Activated CD4-positive, alpha-beta T cell treated with anti-CD3 and anti-CD28 coated beads, Interleukin-2, amount 10 ng/mL, durations not matched to agents 24 days and 14 days (primary cell): ENCODE data around the gene CHIC2. TPM values are rescaled to one million over a fixed set of nuclear protein-coding genes. Genes with fewer than 3 reads are reported as not detected.
A peak's percentile ranks its signal among the peaks of the same experiment; 100 is the strongest.
"Not testable (repeated sequence)": the region's sequence is repeated elsewhere in the genome, so short reads cannot be mapped to it uniquely, and the experiment has no call there.

Experiments
- DNase-seq: peaks from one replicate; pipeline ENCODE4 v3.0.0; 2022
- H3K27ac Mint-ChIP-seq: one replicate; pipeline ENCODE4 v1.8.0; 2022; ENCODE audit warnings: mild to moderate bottlenecking, mixed read lengths
- H3K27me3 Mint-ChIP-seq: one replicate; pipeline ENCODE4 v1.8.0; 2022; ENCODE audit warnings: mixed read lengths
- H3K36me3 Mint-ChIP-seq: one replicate; pipeline ENCODE4 v1.8.0; 2022; ENCODE audit warnings: low read depth, mild to moderate bottlenecking, mixed read lengths
- H3K4me1 Mint-ChIP-seq: one replicate; pipeline ENCODE4 v1.8.0; 2021; ENCODE audit warnings: mixed read lengths
- H3K4me3 Mint-ChIP-seq: one replicate; pipeline ENCODE4 v1.8.0; 2022; ENCODE audit warnings: mild to moderate bottlenecking, moderate library complexity, mixed read lengths
- H3K9me3 Mint-ChIP-seq: one replicate; pipeline ENCODE4 v1.8.0; 2021; ENCODE audit warnings: mixed read lengths
- intact Hi-C: fragments of 100-400 bp; cut with micrococcal nuclease; formaldehyde crosslinking; loops from one replicate; pipeline ENCODE4 v1.15.1; 2023
- total RNA-seq: library from RNA; stranded (reverse); gene quantifications from 2 replicates; pipeline ENCODE4 v1.2.3, GENCODE V29; 2022

Gene CHIC2
- total RNA-seq, 1 donor from 2014 or later: 23.8 TPM

DNA sequence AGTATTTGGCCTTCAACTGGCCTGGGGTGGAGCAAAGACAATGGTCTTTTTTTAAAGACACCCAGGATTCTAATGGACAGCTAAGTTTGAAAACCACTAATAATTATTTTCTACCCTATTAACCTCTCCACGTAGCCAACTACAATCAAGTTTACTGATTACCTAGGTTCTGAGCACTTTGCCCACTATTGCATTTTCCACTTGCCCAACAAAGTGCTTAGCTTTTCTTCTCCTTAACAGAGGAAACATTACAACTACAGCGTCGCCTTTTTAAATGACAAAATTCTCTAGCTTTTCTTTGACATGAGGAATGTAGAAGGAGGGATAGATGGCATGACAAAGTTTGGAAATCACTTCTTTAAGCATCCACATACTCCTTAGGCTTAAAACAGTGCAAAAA is 2.0 kb downstream of the CHIC2 start:
- no peaks in the 10 kb centered on the region for H3K27me3 Mint-ChIP-seq
- DNase-seq: no peak
- no peaks in the 10 kb centered on the region for H3K9me3 Mint-ChIP-seq
- H3K27ac Mint-ChIP-seq: peak overlapping the region; percentile 42
- intact Hi-C loops: loop anchor here (5.0 to 10.0 kb wide), 6 partner anchors 65 to 1350 kb away; partner anchors contain the start of genes RASL11B and TMEM165
- peaks cover 17% of the 10 kb centered on the region for H3K36me3 Mint-ChIP-seq
- H3K4me1 Mint-ChIP-seq: peaks cover 44% of the 10 kb centered on the region
- peak overlapping the region; percentile 96 for H3K4me3 Mint-ChIP-seq

DNA sequence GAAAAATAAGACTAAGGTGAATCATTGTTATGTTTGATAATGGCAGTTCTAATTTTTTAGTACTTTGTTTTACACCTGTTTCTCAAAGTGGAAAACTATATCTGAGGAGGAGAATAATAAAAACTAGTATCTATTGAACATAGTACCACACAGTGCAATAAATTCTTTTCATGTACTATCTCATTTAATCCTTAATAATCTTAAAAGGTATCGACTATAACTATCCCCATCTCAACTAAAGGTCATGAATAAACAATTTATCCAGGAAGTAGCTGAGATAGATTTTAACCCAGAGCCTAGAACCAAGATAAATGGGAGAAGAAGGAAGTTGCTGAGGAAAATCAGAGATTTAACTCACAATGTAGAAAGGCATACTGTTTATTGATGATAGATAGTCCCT is 2.5 kb downstream of the CHIC2 start:
- intact Hi-C loops: loop anchor here (5.0 to 10.0 kb wide), 6 partner anchors 65 to 1350 kb away; partner anchors contain the start of genes RASL11B and TMEM165
- Mint-ChIP-seq H3K4me3 (peak overlapping the region; percentile 53), H3K9me3 (no peaks in the 10 kb centered on the region), H3K4me1 (peaks cover 49% of the 10 kb centered on the region), H3K27me3 (no peaks in the 10 kb centered on the region), H3K36me3 (peaks cover 17% of the 10 kb centered on the region), H3K27ac (no peak overlapping the region)
- DNase-seq: no peak

DNA sequence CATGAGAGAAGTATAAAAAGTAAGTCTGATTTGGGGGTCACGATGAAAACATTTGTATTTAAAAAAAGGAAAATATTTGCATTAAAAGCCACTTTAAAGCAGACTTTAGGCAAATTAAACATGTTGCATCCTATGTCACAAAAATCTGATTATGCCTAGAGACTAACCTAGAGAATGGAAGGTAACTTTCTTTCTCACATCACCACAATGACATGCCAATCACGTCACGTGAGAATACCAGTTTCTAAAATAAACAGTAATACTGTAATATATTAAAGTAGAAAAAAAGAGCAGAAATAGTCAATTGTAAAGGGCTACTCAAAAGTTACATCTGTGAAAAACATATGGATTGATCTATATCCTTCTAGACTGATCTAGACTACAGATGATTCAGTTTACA is 3.3 kb downstream of the CHIC2 start:
- Mint-ChIP-seq H3K27me3 (no peaks in the 10 kb centered on the region), H3K9me3 (no peaks in the 10 kb centered on the region), H3K4me1 (peaks cover 55% of the 10 kb centered on the region), H3K27ac (no peak overlapping the region), H3K36me3 (peaks cover 17% of the 10 kb centered on the region), H3K4me3 (no peak overlapping the region)
- intact Hi-C loops: loop anchor here (5.0 to 10.0 kb wide), 6 partner anchors 64 to 1349 kb away; partner anchors contain the start of genes RASL11B and TMEM165
- no peak for DNase-seq

DNA sequence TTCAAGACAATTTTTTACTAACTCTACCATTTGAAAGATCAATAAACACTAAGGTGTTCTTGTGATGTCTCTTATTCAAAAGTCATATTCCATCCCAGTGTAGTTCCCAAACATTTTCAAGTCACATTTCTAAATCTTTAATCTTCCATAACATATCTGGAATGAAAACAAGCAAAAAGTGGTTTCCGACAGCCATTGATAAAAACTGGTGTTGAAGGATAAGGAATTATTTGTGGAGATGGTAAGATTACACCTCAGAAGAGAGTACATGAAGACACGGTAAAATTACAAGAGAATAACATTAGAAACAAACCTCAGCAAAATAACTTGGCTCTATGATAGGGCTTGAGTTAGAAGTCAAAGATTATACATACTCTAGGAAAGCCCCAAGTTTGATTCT is 4.3 kb downstream of the CHIC2 start:
- Mint-ChIP-seq H3K4me1 (peaks cover 53% of the 10 kb centered on the region), H3K9me3 (peaks cover under 1% of the 10 kb centered on the region), H3K4me3 (peak overlapping the region; percentile 19), H3K27me3 (no peaks in the 10 kb centered on the region), H3K27ac (no peak overlapping the region), H3K36me3 (peaks cover 21% of the 10 kb centered on the region)
- DNase-seq: no peak
- intact Hi-C loops: loop anchor here (5.0 to 10.0 kb wide), 6 partner anchors 63 to 1348 kb away; partner anchors contain the start of genes RASL11B and TMEM165

DNA sequence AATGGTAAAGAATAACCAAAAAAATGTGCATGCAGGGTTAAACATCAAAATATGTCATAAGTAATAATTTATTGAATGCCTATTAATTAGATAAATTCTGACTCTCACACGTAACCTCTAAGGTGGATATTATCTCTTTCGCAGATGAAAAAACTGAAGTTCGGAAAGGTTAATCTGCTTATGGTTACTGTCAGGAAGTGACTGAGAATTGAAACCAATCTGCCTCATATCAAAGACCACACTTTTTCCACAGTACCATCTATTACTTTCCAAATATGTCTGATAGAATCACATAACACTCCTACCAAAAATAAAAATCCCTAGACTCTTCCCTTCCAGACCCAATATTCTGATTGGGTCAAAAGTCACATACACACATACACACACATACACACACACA is 6.2 kb downstream of the CHIC2 start:
- intact Hi-C loops: no loop called here
- no peak for DNase-seq
- Mint-ChIP-seq H3K9me3 (peaks cover 7% of the 10 kb centered on the region), H3K4me3 (peak overlapping the region; percentile 54), H3K27ac (peak overlapping the region; percentile 8), H3K36me3 (peaks cover 27% of the 10 kb centered on the region), H3K4me1 (peaks cover 53% of the 10 kb centered on the region), H3K27me3 (no peaks in the 10 kb centered on the region)

DNA sequence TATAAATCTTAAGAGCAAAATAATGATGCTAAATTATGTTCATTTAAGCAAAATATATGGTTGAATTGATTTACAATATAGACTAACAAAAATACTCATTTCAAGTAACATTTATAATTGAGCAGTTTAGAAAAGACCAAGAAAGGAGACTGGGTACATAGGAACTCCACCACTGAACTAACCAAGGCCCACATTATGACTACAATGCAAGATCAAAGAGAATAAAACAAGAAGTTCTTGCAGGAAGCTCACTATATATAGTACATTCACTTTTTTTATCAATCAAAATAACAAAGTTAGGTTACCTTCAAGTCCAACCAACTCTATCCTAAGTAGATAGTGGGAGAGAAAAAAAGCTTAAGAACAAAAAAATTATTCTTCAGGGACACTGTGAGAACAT is 8.0 kb downstream of the CHIC2 start:
- peaks cover 17% of the 10 kb centered on the region for H3K36me3 Mint-ChIP-seq
- no peak for DNase-seq
- peaks cover 7% of the 10 kb centered on the region for H3K9me3 Mint-ChIP-seq
- H3K4me3 Mint-ChIP-seq: no peak overlapping the region
- H3K27ac Mint-ChIP-seq: no peak overlapping the region
- intact Hi-C loops: no loop called here
- no peaks in the 10 kb centered on the region for H3K27me3 Mint-ChIP-seq
- peaks cover 42% of the 10 kb centered on the region for H3K4me1 Mint-ChIP-seq

DNA sequence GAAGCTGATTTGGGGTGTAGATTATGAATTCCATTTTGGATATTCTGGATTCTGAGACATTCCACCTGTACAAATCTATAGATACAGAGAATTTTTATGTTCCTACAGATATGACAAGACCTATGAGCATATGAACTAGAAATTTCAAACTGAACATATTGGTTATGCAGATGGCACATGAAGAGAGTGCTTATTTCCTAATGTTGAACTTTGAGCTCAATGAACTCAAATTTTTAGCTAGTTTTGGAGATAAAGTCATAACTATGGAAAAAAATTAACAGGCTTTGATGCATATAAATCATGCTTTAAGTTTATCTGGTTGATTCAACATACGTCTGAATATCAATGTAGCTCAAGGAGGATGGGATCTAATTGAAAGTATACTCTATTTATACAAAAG is 8.9 kb downstream of the CHIC2 start:
- H3K36me3 Mint-ChIP-seq: peaks cover 17% of the 10 kb centered on the region
- intact Hi-C loops: no loop called here
- H3K4me3 Mint-ChIP-seq: no peak overlapping the region
- DNase-seq: no peak
- no peaks in the 10 kb centered on the region for H3K27me3 Mint-ChIP-seq
- H3K27ac Mint-ChIP-seq: no peak overlapping the region
- peaks cover 7% of the 10 kb centered on the region for H3K9me3 Mint-ChIP-seq
- H3K4me1 Mint-ChIP-seq: peaks cover 45% of the 10 kb centered on the region

DNA sequence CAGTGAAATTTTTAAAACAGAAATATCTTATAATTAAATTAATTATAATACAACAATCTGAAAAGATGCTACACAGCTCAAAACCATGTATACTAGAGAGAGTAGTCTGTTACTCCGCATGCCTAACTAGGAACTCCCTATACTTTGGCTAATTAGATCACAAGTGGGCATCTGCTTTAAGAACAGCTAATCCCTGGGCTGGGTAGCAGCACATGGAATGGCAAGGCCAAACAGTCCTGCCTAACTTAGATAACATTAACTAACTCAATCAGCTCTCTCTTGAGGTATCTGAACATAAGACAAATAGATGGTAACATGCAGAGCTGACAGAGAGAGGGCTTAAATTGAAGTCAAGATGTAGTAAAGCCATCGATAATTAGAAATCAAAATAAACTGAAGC is 9.9 kb downstream of the CHIC2 start:
- DNase-seq: no peak
- Mint-ChIP-seq H3K27me3 (no peaks in the 10 kb centered on the region), H3K27ac (no peak overlapping the region), H3K4me3 (no peak overlapping the region), H3K9me3 (peaks cover 7% of the 10 kb centered on the region), H3K36me3 (peaks cover 14% of the 10 kb centered on the region), H3K4me1 (peaks cover 37% of the 10 kb centered on the region)
- intact Hi-C loops: no loop called here

DNA sequence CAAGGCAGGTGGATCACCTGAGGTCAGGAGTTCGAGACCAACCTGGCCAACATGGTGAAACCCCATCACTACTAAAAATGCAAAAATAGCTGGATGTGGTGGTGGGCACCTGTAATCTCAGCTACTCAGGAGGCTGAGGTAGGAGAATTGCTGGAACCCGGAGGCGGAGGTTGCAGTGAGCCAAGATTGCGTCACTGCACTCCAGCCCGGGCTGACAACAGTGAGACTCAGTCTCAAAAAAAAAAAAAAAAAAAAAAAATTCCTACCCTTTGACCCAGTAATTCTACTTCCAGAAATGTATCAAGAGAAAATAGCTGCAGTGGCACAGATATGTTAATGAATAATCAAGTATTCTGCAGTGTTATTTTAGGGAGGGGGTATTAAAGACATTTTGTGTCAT is 11.1 kb downstream of the CHIC2 start:
- H3K27ac Mint-ChIP-seq, intact Hi-C loops, H3K9me3 Mint-ChIP-seq, DNase-seq, H3K4me3 Mint-ChIP-seq, H3K27me3 Mint-ChIP-seq: not testable (repeated sequence)
- peaks cover 16% of the 10 kb centered on the region for H3K36me3 Mint-ChIP-seq
- peaks cover 36% of the 10 kb centered on the region for H3K4me1 Mint-ChIP-seq

DNA sequence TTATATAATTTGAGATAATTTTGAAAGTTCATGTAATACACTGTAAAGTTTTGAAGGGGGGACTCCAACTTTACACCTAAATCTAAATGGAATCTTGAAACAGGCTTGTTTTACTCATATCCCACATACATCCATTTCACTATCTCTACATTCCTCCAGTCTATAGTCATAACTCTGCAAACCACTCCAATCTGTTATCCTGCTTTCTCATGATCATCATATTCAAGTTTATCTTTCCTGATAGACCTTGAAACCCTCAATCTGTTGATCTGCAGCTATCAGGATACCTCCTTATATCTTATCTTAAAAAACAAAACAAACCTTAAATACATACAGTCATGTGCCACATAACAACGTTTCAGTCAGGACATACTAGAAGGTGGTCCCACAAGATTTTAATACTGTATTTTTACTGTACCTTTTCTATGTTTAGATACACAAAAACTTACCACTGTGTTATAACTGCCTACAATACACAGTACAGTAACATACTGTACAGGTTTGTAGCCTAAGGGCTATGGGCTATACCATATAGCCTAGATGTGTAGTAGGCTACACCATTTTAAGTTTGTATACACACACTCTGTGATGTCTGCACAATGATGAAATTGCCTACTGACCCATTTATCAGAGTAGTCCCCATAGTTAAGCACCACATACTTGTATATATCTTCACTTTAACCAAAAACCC is 14.0 kb downstream of the CHIC2 start:
- Mint-ChIP-seq H3K36me3 (peaks cover 31% of the 10 kb centered on the region), H3K27ac (no peak overlapping the region)
- intact Hi-C loops: no loop called here

DNA sequence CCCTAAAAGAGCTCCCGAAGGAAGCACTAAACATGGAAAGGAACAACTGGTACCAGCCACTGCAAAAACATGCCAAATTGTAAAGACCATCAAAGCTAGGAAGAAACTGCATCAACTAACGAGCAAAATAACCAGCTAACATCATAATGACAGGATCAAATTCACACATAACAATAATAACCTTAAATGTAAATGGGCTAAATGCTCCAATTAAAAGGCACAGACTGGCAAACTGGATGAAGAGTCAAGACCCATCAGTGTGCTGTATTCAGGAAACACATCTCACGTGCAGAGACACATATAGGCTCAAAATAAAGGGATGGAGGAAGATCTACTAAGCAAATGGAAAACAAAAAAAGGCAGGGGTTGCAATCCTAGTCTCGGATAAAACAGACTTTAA is 20.8 kb downstream of the CHIC2 start:
- H3K36me3 Mint-ChIP-seq: peaks cover 50% of the 10 kb centered on the region

More for the DNA sequence above, 14.0 kb downstream of the CHIC2 start:
- Mint-ChIP-seq H3K4me3 (no peak overlapping the region), H3K27me3 (no peaks in the 10 kb centered on the region), H3K9me3 (peaks cover 7% of the 10 kb centered on the region), H3K4me1 (peaks cover 14% of the 10 kb centered on the region)
- no peak for DNase-seq

DNA sequence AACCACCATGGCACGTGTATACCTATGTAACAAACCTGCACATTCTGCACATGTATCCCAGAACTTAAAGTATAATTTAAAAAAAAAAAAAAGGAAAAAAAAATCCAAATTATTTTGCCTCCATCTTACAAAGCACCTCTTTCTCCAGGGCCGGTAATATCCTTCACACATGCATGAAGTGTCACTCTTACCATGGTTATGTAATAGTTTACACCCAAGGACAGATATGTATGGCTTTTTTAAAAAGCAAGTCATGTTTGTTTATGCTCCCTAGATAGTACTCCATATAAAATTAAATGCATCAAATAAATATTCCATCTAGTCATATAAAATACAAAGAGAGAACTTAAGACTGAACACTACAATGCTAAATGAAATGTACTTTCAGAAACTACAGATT is 22.5 kb downstream of the CHIC2 start:
- Mint-ChIP-seq H3K36me3 (peaks cover 46% of the 10 kb centered on the region), H3K27ac (no peak overlapping the region), H3K9me3 (peaks cover 3% of the 10 kb centered on the region), H3K4me3 (no peak overlapping the region), H3K4me1 (peaks cover 10% of the 10 kb centered on the region), H3K27me3 (no peaks in the 10 kb centered on the region)
- intact Hi-C loops: no loop called here
- DNase-seq: no peak

More for the DNA sequence above, 20.8 kb downstream of the CHIC2 start:
- DNase-seq, H3K27ac Mint-ChIP-seq, H3K27me3 Mint-ChIP-seq, H3K4me3 Mint-ChIP-seq, intact Hi-C loops, H3K9me3 Mint-ChIP-seq: not testable (repeated sequence)
- peaks cover 10% of the 10 kb centered on the region for H3K4me1 Mint-ChIP-seq

DNA sequence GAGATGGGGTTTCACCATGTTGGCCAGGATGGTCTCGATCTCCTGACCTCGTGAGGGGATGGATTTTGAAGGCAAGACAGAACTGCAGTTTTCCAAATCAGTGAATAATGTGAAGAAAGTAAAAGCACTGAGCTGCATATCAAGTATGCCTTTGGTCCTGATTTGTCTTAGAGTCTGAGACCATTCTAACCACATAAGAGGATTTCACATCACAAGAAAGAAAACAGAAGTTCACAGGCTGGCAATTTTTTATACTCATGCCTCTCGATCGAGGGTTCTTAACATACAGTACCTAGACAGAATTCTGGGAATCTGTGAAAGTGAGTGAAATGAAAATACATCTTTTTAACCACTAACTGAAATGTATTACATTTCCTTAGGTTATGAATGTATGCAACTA is 23.3 kb downstream of the CHIC2 start:
- Mint-ChIP-seq H3K27me3 (no peaks in the 10 kb centered on the region), H3K4me1 (peaks cover 10% of the 10 kb centered on the region), H3K4me3 (no peak overlapping the region), H3K9me3 (peaks cover 3% of the 10 kb centered on the region), H3K27ac (no peak overlapping the region), H3K36me3 (peaks cover 40% of the 10 kb centered on the region)
- no peak for DNase-seq
- intact Hi-C loops: no loop called here

DNA sequence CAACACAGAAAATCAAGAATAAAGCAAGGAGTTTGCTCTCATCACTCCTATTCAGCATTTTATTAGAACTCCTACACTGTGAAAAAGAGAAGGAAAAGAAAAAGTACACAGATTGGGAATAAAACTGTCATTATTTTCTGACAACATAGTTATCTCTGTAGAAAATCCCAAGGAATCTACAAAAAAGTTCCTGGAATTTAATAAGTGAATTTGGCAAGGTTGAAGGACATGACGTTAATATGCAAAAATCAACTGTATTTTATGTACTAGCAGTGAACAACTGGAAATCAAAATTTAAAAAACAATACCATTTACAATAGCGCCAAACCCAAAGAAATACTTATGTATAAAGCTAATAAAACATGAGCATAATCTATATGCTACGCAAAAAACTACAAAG is 26.3 kb downstream of the CHIC2 start:
- no peak overlapping the region for H3K4me3 Mint-ChIP-seq
- H3K27ac Mint-ChIP-seq: no peak overlapping the region
- H3K9me3 Mint-ChIP-seq: no peaks in the 10 kb centered on the region
- intact Hi-C loops: no loop called here
- H3K27me3 Mint-ChIP-seq: no peaks in the 10 kb centered on the region
- H3K36me3 Mint-ChIP-seq: peaks cover 39% of the 10 kb centered on the region
- H3K4me1 Mint-ChIP-seq: peaks cover 10% of the 10 kb centered on the region
- no peak for DNase-seq

DNA sequence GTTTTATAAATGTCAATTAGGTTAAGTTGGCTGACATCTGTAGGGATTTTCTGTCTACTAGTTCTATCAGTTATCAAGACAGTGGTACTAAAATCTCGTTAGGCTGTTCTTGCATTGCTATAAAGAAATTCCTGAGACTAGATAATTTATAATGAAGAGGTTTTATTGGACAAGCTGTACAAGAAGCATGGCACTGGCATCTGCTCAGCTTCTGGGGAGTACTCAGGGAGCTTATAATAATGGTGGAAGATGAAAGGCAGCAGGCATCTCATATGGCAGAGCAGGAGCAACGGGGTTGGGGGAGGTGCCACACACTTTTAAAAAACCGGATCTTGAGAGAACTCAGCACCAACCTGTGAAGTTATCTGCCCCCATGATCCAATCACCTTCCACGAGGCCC is 28.2 kb downstream of the CHIC2 start:
- H3K4me1 Mint-ChIP-seq: peaks cover 3% of the 10 kb centered on the region
- no peaks in the 10 kb centered on the region for H3K27me3 Mint-ChIP-seq
- DNase-seq: no peak
- peaks cover 32% of the 10 kb centered on the region for H3K36me3 Mint-ChIP-seq
- no peak overlapping the region for H3K27ac Mint-ChIP-seq
- H3K9me3 Mint-ChIP-seq: no peaks in the 10 kb centered on the region
- intact Hi-C loops: no loop called here
- no peak overlapping the region for H3K4me3 Mint-ChIP-seq
